PC-9 (cell line): ENCODE data around the gene GNG7. TPM values are rescaled to one million over a fixed set of nuclear protein-coding genes. Genes with fewer than 3 reads are reported as not detected.

ENCODE experiments used
- BruUV-seq: library from RNA; stranded (reverse); fragments of 400-500 nt; replicated peaks from 2 replicates; lab custom pipeline; 2021; lab: Mats Ljungman, UMichigan
- CTCF ChIA-PET: fragments of 300-600 bp; sonication (Branson Sonifier 250); formaldehyde crosslinking; loops from one replicate; lab custom pipeline; 2022; ENCODE audit warnings: antibody characterized with exemption; lab: Charles Lee
- POLR2A ChIA-PET: fragments of 300-600 bp; sonication (Branson Sonifier 250); formaldehyde crosslinking; loops from one replicate; lab custom pipeline; 2022; ENCODE audit warnings: antibody characterized with exemption; ENCODE audit not compliant: unreplicated experiment; lab: Charles Lee
- DNase-seq, 2 experiments: peaks; one replicate each; pipeline versions ENCODE4 v3.0.0 to v3.0.0-alpha.2; 2015 to 2022; ENCODE audit warnings: mixed read lengths in 1 of 2
- H2AFZ ChIP-seq: fragments of 200-600 bp; sonication (generic); 2 replicates; pipeline ENCODE4 v1.8.1; 2017; ENCODE audit warnings: antibody characterized with exemption
- H3F3A ChIP-seq: fragments of 200-600 bp; sonication (generic); 2 replicates; pipeline ENCODE4 v1.8.1; 2017; ENCODE audit warnings: antibody characterized with exemption, mild to moderate bottlenecking, low read depth; ENCODE audit not compliant: insufficient read depth
- H3K27ac ChIP-seq: fragments of 200-600 bp; sonication (generic); 2 replicates; pipeline ENCODE4 v1.6.1; 2016; ENCODE audit warnings: mixed run types
- H3K27me3 ChIP-seq: fragments of 200-600 bp; sonication (generic); 2 replicates; pipeline ENCODE4 v1.6.1; 2016; ENCODE audit warnings: low read depth, mixed run types; ENCODE audit not compliant: insufficient read depth
- H3K36me3 ChIP-seq: fragments of 200-600 bp; sonication (generic); 2 replicates; pipeline ENCODE4 v1.6.1; 2016; ENCODE audit warnings: low read depth, mixed run types
- H3K4me1 ChIP-seq: fragments of 200-600 bp; sonication (generic); replicated peaks from 2 replicates; pipeline ENCODE4 v1.6.1; 2016; ENCODE audit warnings: mixed run types; ENCODE audit not compliant: insufficient read depth
- H3K4me2 ChIP-seq: fragments of 200-600 bp; sonication (generic); 2 replicates; pipeline ENCODE4 v1.6.1; 2017; ENCODE audit warnings: mixed run types
- H3K4me3 ChIP-seq: fragments of 200-600 bp; sonication (generic); 2 replicates; pipeline ENCODE4 v1.6.1; 2016; ENCODE audit warnings: mixed run types
- H3K79me2 ChIP-seq: fragments of 200-600 bp; sonication (generic); 2 replicates; pipeline ENCODE4 v1.6.1; 2017; ENCODE audit warnings: low read depth, mixed run types
- H3K9me2 ChIP-seq: fragments of 200-600 bp; sonication (generic); 2 replicates; pipeline ENCODE4 v1.8.1; 2017; ENCODE audit warnings: mild to moderate bottlenecking; ENCODE audit not compliant: insufficient read depth
- H3K9me3 ChIP-seq: fragments of 200-600 bp; sonication (generic); 2 replicates; pipeline ENCODE4 v1.8.1; 2016; ENCODE audit warnings: low read depth; ENCODE audit not compliant: insufficient read depth
- H4K20me1 ChIP-seq: fragments of 200-600 bp; sonication (generic); 2 replicates; pipeline ENCODE4 v1.8.1; 2017; ENCODE audit not compliant: insufficient read depth
- CTCF ChIP-seq: fragments of 200-600 bp; sonication (generic); conservative IDR thresholded peaks from 2 replicates; pipeline ENCODE4 v1.6.1; 2017; ENCODE audit warnings: mixed run types, antibody characterized with exemption, mild to moderate bottlenecking, moderate library complexity
- EZH2 ChIP-seq: fragments of 200-600 bp; sonication (generic); IDR thresholded peaks from 2 replicates; pipeline ENCODE4 v1.8.0; 2017; ENCODE audit warnings: antibody characterized with exemption, low read depth
- intact Hi-C: fragments of 100-400 bp; cut with micrococcal nuclease; formaldehyde crosslinking; loops from one replicate; pipeline ENCODE4 v1.10.0; 2022; ENCODE audit not compliant: unreplicated experiment
- total RNA-seq: library from RNA; stranded (reverse); gene quantifications from 2 replicates; pipeline ENCODE4 v1.2.3, GENCODE V29; 2021

GNG7 gene
- total RNA-seq, 1 experiment from 2014 or later = 2.8 TPM

GRCh38 chr19:2641332-2641698 lies 61.2 kb downstream of the GNG7 start:
- H3K4me3 ChIP-seq = no peak overlapping the region
- DNase-seq = no peak
- H3K9me2 ChIP-seq = no peaks in the 10 kb centered on the region
- intact Hi-C loops = no loop called here
- no peaks in the 10 kb centered on the region for H3K79me2 ChIP-seq
- no peaks in the 10 kb centered on the region for H3F3A ChIP-seq
- H2AFZ ChIP-seq = no peak overlapping the region
- no peaks in the 10 kb centered on the region for H3K4me1 ChIP-seq
- H3K27ac ChIP-seq = no peak overlapping the region
- H3K27me3 ChIP-seq = peaks cover 26% of the 10 kb centered on the region
- no peaks in the 10 kb centered on the region for H3K36me3 ChIP-seq
- no peaks in the 10 kb centered on the region for H3K9me3 ChIP-seq
- ChIA-PET POLR2A (no interaction called here), CTCF (no interaction called here)
- no TSS peak for BruUV-seq
- no peak for TF ChIP-seq EZH2
- no peak for TF ChIP-seq CTCF
- no peaks in the 10 kb centered on the region for H4K20me1 ChIP-seq
- no peak overlapping the region for H3K4me2 ChIP-seq

GRCh38 chr19:2640563-2641331 lies 61.7 kb downstream of the GNG7 start:
- no peak overlapping the region for H3K4me2 ChIP-seq
- no peaks in the 10 kb centered on the region for H3K9me2 ChIP-seq
- H3K27me3 ChIP-seq = peaks cover 26% of the 10 kb centered on the region
- intact Hi-C loops = no loop called here
- no peak for DNase-seq
- H3F3A ChIP-seq = no peaks in the 10 kb centered on the region
- ChIA-PET CTCF (no interaction called here), POLR2A (no interaction called here)
- no peaks in the 10 kb centered on the region for H3K4me1 ChIP-seq
- H3K4me3 ChIP-seq = no peak overlapping the region
- TF ChIP-seq CTCF (no peak), EZH2 (no peak)
- no peaks in the 10 kb centered on the region for H4K20me1 ChIP-seq
- H3K27ac ChIP-seq = no peak overlapping the region
- no peaks in the 10 kb centered on the region for H3K36me3 ChIP-seq
- H2AFZ ChIP-seq = no peak overlapping the region
- no TSS peak for BruUV-seq
- no peaks in the 10 kb centered on the region for H3K9me3 ChIP-seq
- H3K79me2 ChIP-seq = no peaks in the 10 kb centered on the region

GRCh38 chr19:2639999-2640398 lies 62.5 kb downstream of the GNG7 start:
- H3K4me1 ChIP-seq = no peaks in the 10 kb centered on the region
- H3K9me3 ChIP-seq = no peaks in the 10 kb centered on the region
- no peak overlapping the region for H3K27ac ChIP-seq
- H3K36me3 ChIP-seq = no peaks in the 10 kb centered on the region
- no peak for DNase-seq
- ChIA-PET CTCF (no interaction called here), POLR2A (no interaction called here)
- intact Hi-C loops = no loop called here
- H4K20me1 ChIP-seq = no peaks in the 10 kb centered on the region
- no peak overlapping the region for H2AFZ ChIP-seq
- no TSS peak for BruUV-seq
- H3K4me3 ChIP-seq = no peak overlapping the region
- H3F3A ChIP-seq = no peaks in the 10 kb centered on the region
- no peak for TF ChIP-seq CTCF
- no peak for TF ChIP-seq EZH2
- H3K79me2 ChIP-seq = no peaks in the 10 kb centered on the region
- no peaks in the 10 kb centered on the region for H3K9me2 ChIP-seq
- peaks cover 29% of the 10 kb centered on the region for H3K27me3 ChIP-seq
- H3K4me2 ChIP-seq = no peak overlapping the region
